ENCODE data around the gene GALNT17. TPM values are rescaled to one million over a fixed set of nuclear protein-coding genes. Genes with fewer than 3 reads are reported as not detected.

GALNT17 gene
- polyA plus RNA-seq, 1 donor from 2014 or later: 15.7 TPM

DNA sequence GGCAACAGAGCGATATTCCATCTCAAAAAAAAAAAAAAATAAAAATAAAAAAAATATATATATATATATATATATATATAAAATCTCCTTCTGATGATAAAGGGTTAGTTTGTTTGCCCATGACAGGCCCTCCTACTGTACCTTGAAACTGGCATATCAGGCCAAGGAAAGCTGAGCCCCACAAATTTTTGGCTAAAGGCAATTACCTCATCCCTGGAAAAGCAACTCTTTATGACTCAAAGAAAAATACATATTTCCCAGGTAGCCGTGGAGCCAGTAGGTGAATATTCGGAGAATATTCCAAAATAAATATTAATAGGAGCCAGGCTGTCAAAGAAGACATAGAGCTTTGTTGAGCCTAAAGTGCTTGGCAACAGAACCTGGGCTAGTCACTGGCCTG is 245.1 kb downstream of the GALNT17 start:
- Histone ChIP-seq H3K36me3 (ENCODE audit: insufficient read depth, low read length) (no peaks in the 10 kb centered on the region), H3K79me2 (replicated peaks; ENCODE audit: insufficient read depth, low read length) (no peaks in the 10 kb centered on the region), H2AFZ (ENCODE audit: low read depth, low read length) (no peak overlapping the region), H3K9ac (ENCODE audit: low read length) (no peak overlapping the region), H3K9me3 (ENCODE audit: low read length) (peaks cover 4% of the 10 kb centered on the region), H3K9me2 (ENCODE audit: insufficient read depth, low read length) (no peaks in the 10 kb centered on the region), H3K4me3 (ENCODE audit: low read length) (no peak overlapping the region), H3K27ac (ENCODE audit: low read length) (no peak overlapping the region), H3K4me2 (ENCODE audit: low read length) (no peak overlapping the region), H3F3A (ENCODE audit: insufficient read depth, low read length, poor library complexity, severe bottlenecking) (no peaks in the 10 kb centered on the region), H4K20me1 (ENCODE audit: insufficient read depth) (no peaks in the 10 kb centered on the region), H3K27me3 (ENCODE audit: insufficient read depth, low read depth, low read length) (no peaks in the 10 kb centered on the region)
- TF ChIP-seq POLR2AphosphoS5 (IDR thresholded peaks at IDR 0.05) (no peak), SMC3 (conservative IDR thresholded peaks at IDR 0.05; ENCODE audit: poor library complexity) (no peak), MXI1 (conservative IDR thresholded peaks at IDR 0.05; ENCODE audit: poor library complexity, severe bottlenecking) (no peak), EZH2 (IDR thresholded peaks at IDR 0.05; ENCODE audit: borderline replicate concordance, insufficient read depth, low read length, poor library complexity, severe bottlenecking) (no peak), TAF1 (IDR thresholded peaks at IDR 0.05; ENCODE audit: low read depth) (no peak), RAD21 (conservative IDR thresholded peaks at IDR 0.05) (no peak), EP300 (conservative IDR thresholded peaks at IDR 0.05; ENCODE audit: poor library complexity, severe bottlenecking) (no peak)
- TF ChIP-seq, protein P1, sequence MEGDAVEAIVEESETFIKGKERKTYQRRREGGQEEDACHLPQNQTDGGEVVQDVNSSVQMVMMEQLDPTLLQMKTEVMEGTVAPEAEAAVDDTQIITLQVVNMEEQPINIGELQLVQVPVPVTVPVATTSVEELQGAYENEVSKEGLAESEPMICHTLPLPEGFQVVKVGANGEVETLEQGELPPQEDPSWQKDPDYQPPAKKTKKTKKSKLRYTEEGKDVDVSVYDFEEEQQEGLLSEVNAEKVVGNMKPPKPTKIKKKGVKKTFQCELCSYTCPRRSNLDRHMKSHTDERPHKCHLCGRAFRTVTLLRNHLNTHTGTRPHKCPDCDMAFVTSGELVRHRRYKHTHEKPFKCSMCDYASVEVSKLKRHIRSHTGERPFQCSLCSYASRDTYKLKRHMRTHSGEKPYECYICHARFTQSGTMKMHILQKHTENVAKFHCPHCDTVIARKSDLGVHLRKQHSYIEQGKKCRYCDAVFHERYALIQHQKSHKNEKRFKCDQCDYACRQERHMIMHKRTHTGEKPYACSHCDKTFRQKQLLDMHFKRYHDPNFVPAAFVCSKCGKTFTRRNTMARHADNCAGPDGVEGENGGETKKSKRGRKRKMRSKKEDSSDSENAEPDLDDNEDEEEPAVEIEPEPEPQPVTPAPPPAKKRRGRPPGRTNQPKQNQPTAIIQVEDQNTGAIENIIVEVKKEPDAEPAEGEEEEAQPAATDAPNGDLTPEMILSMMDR (IDR thresholded peaks at IDR 0.05; ENCODE audit: poor library complexity, severe bottlenecking): no peak
- TF ChIP-seq, protein P2, sequence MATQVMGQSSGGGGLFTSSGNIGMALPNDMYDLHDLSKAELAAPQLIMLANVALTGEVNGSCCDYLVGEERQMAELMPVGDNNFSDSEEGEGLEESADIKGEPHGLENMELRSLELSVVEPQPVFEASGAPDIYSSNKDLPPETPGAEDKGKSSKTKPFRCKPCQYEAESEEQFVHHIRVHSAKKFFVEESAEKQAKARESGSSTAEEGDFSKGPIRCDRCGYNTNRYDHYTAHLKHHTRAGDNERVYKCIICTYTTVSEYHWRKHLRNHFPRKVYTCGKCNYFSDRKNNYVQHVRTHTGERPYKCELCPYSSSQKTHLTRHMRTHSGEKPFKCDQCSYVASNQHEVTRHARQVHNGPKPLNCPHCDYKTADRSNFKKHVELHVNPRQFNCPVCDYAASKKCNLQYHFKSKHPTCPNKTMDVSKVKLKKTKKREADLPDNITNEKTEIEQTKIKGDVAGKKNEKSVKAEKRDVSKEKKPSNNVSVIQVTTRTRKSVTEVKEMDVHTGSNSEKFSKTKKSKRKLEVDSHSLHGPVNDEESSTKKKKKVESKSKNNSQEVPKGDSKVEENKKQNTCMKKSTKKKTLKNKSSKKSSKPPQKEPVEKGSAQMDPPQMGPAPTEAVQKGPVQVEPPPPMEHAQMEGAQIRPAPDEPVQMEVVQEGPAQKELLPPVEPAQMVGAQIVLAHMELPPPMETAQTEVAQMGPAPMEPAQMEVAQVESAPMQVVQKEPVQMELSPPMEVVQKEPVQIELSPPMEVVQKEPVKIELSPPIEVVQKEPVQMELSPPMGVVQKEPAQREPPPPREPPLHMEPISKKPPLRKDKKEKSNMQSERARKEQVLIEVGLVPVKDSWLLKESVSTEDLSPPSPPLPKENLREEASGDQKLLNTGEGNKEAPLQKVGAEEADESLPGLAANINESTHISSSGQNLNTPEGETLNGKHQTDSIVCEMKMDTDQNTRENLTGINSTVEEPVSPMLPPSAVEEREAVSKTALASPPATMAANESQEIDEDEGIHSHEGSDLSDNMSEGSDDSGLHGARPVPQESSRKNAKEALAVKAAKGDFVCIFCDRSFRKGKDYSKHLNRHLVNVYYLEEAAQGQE (IDR thresholded peaks at IDR 0.05; ENCODE audit: borderline replicate concordance): no peak

DNA sequence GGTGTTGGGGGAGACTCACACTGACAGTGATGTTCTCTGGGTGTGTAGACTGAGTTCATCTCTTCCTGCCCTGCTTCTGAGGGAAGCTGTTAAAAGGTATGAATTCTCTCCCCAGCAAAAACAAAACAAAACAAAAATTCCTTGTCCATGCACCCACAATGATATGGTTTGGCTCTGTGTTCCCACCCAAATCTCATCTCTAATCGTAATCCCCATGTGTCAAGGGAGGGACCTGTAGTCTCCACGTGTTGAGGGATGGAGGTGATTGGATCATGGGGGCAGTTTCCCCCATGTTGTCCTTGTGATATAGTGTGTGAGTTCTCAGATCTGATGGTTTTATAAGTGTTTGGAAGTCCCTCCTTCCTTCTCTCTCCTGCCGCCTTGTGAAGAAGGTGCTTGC is 245.5 kb downstream of the GALNT17 start:
- Histone ChIP-seq H3K9ac (ENCODE audit: low read length) (no peak overlapping the region), H3F3A (ENCODE audit: insufficient read depth, low read length, poor library complexity, severe bottlenecking) (no peaks in the 10 kb centered on the region), H3K36me3 (ENCODE audit: insufficient read depth, low read length) (no peaks in the 10 kb centered on the region), H3K27me3 (ENCODE audit: insufficient read depth, low read depth, low read length) (no peaks in the 10 kb centered on the region), H3K9me3 (ENCODE audit: low read length) (peaks cover 4% of the 10 kb centered on the region), H3K4me2 (ENCODE audit: low read length) (no peak overlapping the region), H3K4me3 (ENCODE audit: low read length) (no peak overlapping the region), H2AFZ (ENCODE audit: low read depth, low read length) (no peak overlapping the region), H4K20me1 (ENCODE audit: insufficient read depth) (no peaks in the 10 kb centered on the region), H3K79me2 (replicated peaks; ENCODE audit: insufficient read depth, low read length) (no peaks in the 10 kb centered on the region), H3K9me2 (ENCODE audit: insufficient read depth, low read length) (no peaks in the 10 kb centered on the region), H3K27ac (ENCODE audit: low read length) (no peak overlapping the region)
- TF ChIP-seq EZH2 (IDR thresholded peaks at IDR 0.05; ENCODE audit: borderline replicate concordance, insufficient read depth, low read length, poor library complexity, severe bottlenecking): no peak
- TF ChIP-seq POLR2AphosphoS5 (IDR thresholded peaks at IDR 0.05): no peak
- TF ChIP-seq RAD21 (conservative IDR thresholded peaks at IDR 0.05): no peak
- TF ChIP-seq, protein P1 (IDR thresholded peaks at IDR 0.05; ENCODE audit: poor library complexity, severe bottlenecking): no peak
- TF ChIP-seq SMC3 (conservative IDR thresholded peaks at IDR 0.05; ENCODE audit: poor library complexity): no peak
- TF ChIP-seq MXI1 (conservative IDR thresholded peaks at IDR 0.05; ENCODE audit: poor library complexity, severe bottlenecking): no peak
- TF ChIP-seq, protein P2 (IDR thresholded peaks at IDR 0.05; ENCODE audit: borderline replicate concordance): no peak
- TF ChIP-seq EP300 (conservative IDR thresholded peaks at IDR 0.05; ENCODE audit: poor library complexity, severe bottlenecking): no peak
- no peak for TF ChIP-seq TAF1 (IDR thresholded peaks at IDR 0.05; ENCODE audit: low read depth)

Measured in neural cell (in vitro differentiated cells).